Lung (tissue), 12 donors: ENCODE measurements around the gene ALS2CL. TPM values are rescaled to one million over a fixed set of nuclear protein-coding genes. Genes with fewer than 3 reads are reported as not detected.

Experiments
- ATAC-seq: fragments of 200-7000 bp; cut with Tn5 transposase; one replicate; pipeline ENCODE4 v1.9.1; 2020; ENCODE audit warnings: moderate number of reproducible peaks; ENCODE audit not compliant: insufficient read depth, low FRiP score
- DNase-seq, 3 donors: peaks; one replicate each; pipeline ENCODE4 v3.0.0-alpha.2; 2013 to 2017
- H3K27ac ChIP-seq, 2 donors: one replicate each; pipeline ENCODE4 v1.5.1; 2013; ENCODE audit warnings: mild to moderate bottlenecking in 2 of 2, moderate library complexity in 2 of 2, control low read depth in 1 of 2, inconsistent platforms in 1 of 2, low read depth in 1 of 2, low read length in 1 of 2
- H3K27me3 ChIP-seq, 3 donors: one replicate each; pipeline ENCODE4 v1.5.1; 2013; ENCODE audit warnings: low read length in 2 of 3; ENCODE audit not compliant: control insufficient read depth in 3 of 3, insufficient read depth in 3 of 3
- H3K36me3 ChIP-seq, 4 donors: one replicate each; pipeline ENCODE4 v1.5.1; 2013; ENCODE audit warnings: low read length in 4 of 4, mild to moderate bottlenecking in 1 of 4, moderate library complexity in 1 of 4; ENCODE audit not compliant: control insufficient read depth in 4 of 4, insufficient read depth in 4 of 4
- H3K4me1 ChIP-seq, 5 donors: one replicate each; pipeline ENCODE4 v1.5.1; 2013; ENCODE audit warnings: low read length in 5 of 5, mild to moderate bottlenecking in 2 of 5, moderate library complexity in 1 of 5; ENCODE audit not compliant: control insufficient read depth in 5 of 5, insufficient read depth in 5 of 5
- H3K4me3 ChIP-seq: one replicate; pipeline ENCODE4 v1.5.1; 2013; ENCODE audit warnings: mild to moderate bottlenecking, control low read depth, moderate library complexity
- H3K9ac ChIP-seq, 2 donors: one replicate each; pipeline ENCODE4 v1.5.1; 2013; ENCODE audit warnings: low read length in 2 of 2, control low read depth in 1 of 2; ENCODE audit not compliant: insufficient read depth in 1 of 2
- H3K9me3 ChIP-seq, 4 donors: one replicate each; pipeline ENCODE4 v1.5.1; 2013; ENCODE audit warnings: low read length in 3 of 4, mild to moderate bottlenecking in 1 of 4, moderate library complexity in 1 of 4; ENCODE audit not compliant: control insufficient read depth in 4 of 4, insufficient read depth in 3 of 4
- CTCF ChIP-seq: IDR thresholded peaks from 2 replicates; pipeline ENCODE4 v1.5.1; 2012; ENCODE audit warnings: mild to moderate bottlenecking; ENCODE audit errors: control extremely low read depth, extremely low read depth
- WGBS, 2 donors: extraction: QIAGEN DNeasy Blood & Tissue Kit; methylation state at CpG; one replicate each; pipeline ENCODE4 v1.1.7; 2013; 5-methylcytosine and 5-hydroxymethylcytosine counted together
- polyA plus RNA-seq, 2 donors: library from polyadenylated mRNA; stranded (reverse); fragments of 200-250 nt; gene quantifications; one replicate each; pipeline ENCODE4 v1.2.1, GENCODE V29; 2013
- total RNA-seq, 2 donors: library from RNA; depleted of rRNA in 1 of 2; stranded (reverse); fragments of >200 nt in 1 of 2; gene quantifications; one replicate each; pipeline ENCODE4 v1.2.1, GENCODE V29; 2014 to 2021
- donor health status: control.
- donor health status: control.
- donor health status: Bipolar disorder and iron deficiency.
- donor health status: healthy.
- donor health status: DM: yes; HTN: yes; CAD: no.

Gene ALS2CL
- total and polyA plus RNA-seq, 4 donors: 23.6 to 58.5 (median 48.9) TPM

GRCh38 chr3:46733026-46733800 lies 39.7 kb upstream of the ALS2CL start:
- no peak for TF ChIP-seq CTCF
- no peaks in the 10 kb centered on the region for H3K27me3 ChIP-seq
- WGBS, 2 donors: 85 to 86% methylated on average over 9 of the region's 9 CpGs
- H3K4me1 ChIP-seq: no peaks in the 10 kb centered on the region
- H3K9me3 ChIP-seq: peaks cover 0 to 2% (median 0%) of the 10 kb centered on the region in 4 donors
- H3K36me3 ChIP-seq: no peaks in the 10 kb centered on the region
- peak in 2 of 3 donors; percentile 7 to 14 for DNase-seq
- no peak overlapping the region for H3K4me3 ChIP-seq
- H3K27ac ChIP-seq: no peak overlapping the region
- no peak overlapping the region for H3K9ac ChIP-seq
- ATAC-seq: no peak

GRCh38 chr3:46731795-46732194 lies 38.3 kb upstream of the ALS2CL start:
- TF ChIP-seq CTCF: no peak

GRCh38 chr3:46730819-46731218 lies 37.3 kb upstream of the ALS2CL start:
- Histone ChIP-seq H3K36me3 (no peaks in the 10 kb centered on the region), H3K4me1 (no peaks in the 10 kb centered on the region), H3K4me3 (no peak overlapping the region), H3K27me3 (no peaks in the 10 kb centered on the region), H3K9ac (no peak overlapping the region), H3K9me3 (peaks cover 0 to 2% (median 0%) of the 10 kb centered on the region in 4 donors), H3K27ac (no peak overlapping the region)
- WGBS, 2 donors: 75 to 82% methylated on average over 2 of the region's 2 CpGs
- ATAC-seq (no peak), DNase-seq (no peak)
- no peak for TF ChIP-seq CTCF

More at GRCh38 chr3:46731795-46732194, 38.3 kb upstream of the ALS2CL start:
- Histone ChIP-seq H3K4me3 (no peak overlapping the region), H3K9ac (no peak overlapping the region), H3K36me3 (no peaks in the 10 kb centered on the region), H3K27me3 (no peaks in the 10 kb centered on the region), H3K4me1 (no peaks in the 10 kb centered on the region), H3K27ac (no peak overlapping the region), H3K9me3 (peaks cover 0 to 2% (median 0%) of the 10 kb centered on the region in 4 donors)
- 85 to 89% methylated on average over 3 of the region's 3 CpGs for WGBS, 2 donors
- DNase-seq: no peak
- no peak for ATAC-seq
